Upper lobe of left lung (tissue), 6 donors: ENCODE data around the gene ATIC. TPM values are rescaled to one million over a fixed set of nuclear protein-coding genes. Genes with fewer than 3 reads are reported as not detected.

ENCODE experiments used
- ATAC-seq, 2 donors: fragments of 200-7000 bp; cut with Tn5 transposase; one replicate each; pipeline ENCODE4 v1.9.1; 2022; ENCODE audit warnings: mild to moderate bottlenecking in 2 of 2, moderate library complexity in 2 of 2; ENCODE audit not compliant: low FRiP score in 2 of 2
- DNase-seq, 2 donors: peaks; one replicate each; pipeline ENCODE4 v3.0.0-alpha.2; 2019 to 2020
- H3K27ac ChIP-seq, 4 donors: fragments of 200-600 bp; sonication (generic); one replicate each; pipeline ENCODE4 v1.5.1; 2016 to 2019
- H3K27me3 ChIP-seq, 4 donors: fragments of 200-600 bp; sonication (generic); one replicate each; pipeline ENCODE4 v1.5.1; 2017 to 2019
- H3K36me3 ChIP-seq, 4 donors: fragments of 200-600 bp; sonication (generic); one replicate each; pipeline ENCODE4 v1.5.1; 2016 to 2019
- H3K4me1 ChIP-seq, 4 donors: fragments of 200-600 bp; sonication (generic); one replicate each; pipeline ENCODE4 v1.5.1; 2018 to 2019
- H3K4me3 ChIP-seq, 4 donors: fragments of 200-600 bp; sonication (generic); one replicate each; pipeline ENCODE4 v1.5.1; 2017 to 2019; ENCODE audit warnings: mild to moderate bottlenecking in 2 of 4, moderate library complexity in 1 of 4
- H3K9me3 ChIP-seq, 4 donors: fragments of 200-600 bp; sonication (generic); one replicate each; pipeline ENCODE4 v1.5.1; 2018 to 2019
- CTCF ChIP-seq, 6 experiments: fragments of 450-650 bp in 4 of 6; fragments of 200-600 bp in 2 of 6; sonication (generic) in 2 of 6; IDR thresholded peaks; one replicate each; pipeline ENCODE4 v1.5.1; 2016 to 2019; ENCODE audit warnings: antibody characterized with exemption in 6 of 6
- EP300 ChIP-seq, 4 donors: sonication (generic); formaldehyde crosslinking; IDR thresholded peaks; one replicate each; pipeline ENCODE4 v1.5.1; 2017; ENCODE audit warnings: antibody characterized with exemption in 4 of 4, control low read depth in 2 of 4
- POLR2A ChIP-seq, 4 donors: fragments of 450-650 bp; IDR thresholded peaks; one replicate each; pipeline ENCODE4 v1.5.1; 2016 to 2017; ENCODE audit warnings: antibody characterized with exemption in 4 of 4, mild to moderate bottlenecking in 2 of 4
- POLR2AphosphoS5 ChIP-seq, 2 donors: sonication (generic); formaldehyde crosslinking; IDR thresholded peaks; one replicate each; pipeline ENCODE4 v1.5.1; 2017; ENCODE audit warnings: antibody characterized with exemption in 2 of 2
- WGBS, 2 donors: methylation state at CpG; one replicate each; pipeline ENCODE4 v1.1.5; 2017 to 2018; 5-methylcytosine and 5-hydroxymethylcytosine counted together
- total RNA-seq, 6 donors: library from RNA; depleted of rRNA in 4 of 6; stranded (reverse); fragments of >200 nt in 4 of 6; gene quantifications; one replicate each; pipeline versions ENCODE4 v1.1.0 to v1.2.1, GENCODE V29; 2016 to 2021
- donor health status: DM: no; HTN: no; CAD: no; lungs with moderate emphysema.
- donor health status: DM: no; HTN: yes; CAD: no; lungs with severe emphysema.

ATIC gene
- total RNA-seq, 6 donors from 2014 or later, result 25.1 to 69.2 (median 56.6) TPM

GRCh38 chr2:215392687-215393270 lies 80.9 kb downstream of the ATIC start:
- DNase-seq (no peak), ATAC-seq (no peak)
- Histone ChIP-seq H3K27me3 (no peaks in the 10 kb centered on the region), H3K4me3 (no peak overlapping the region), H3K4me1 (peaks cover 0 to 11% (median 5%) of the 10 kb centered on the region in 4 donors), H3K36me3 (peaks cover 5 to 59% (median 9%) of the 10 kb centered on the region in 4 donors), H3K27ac (no peak overlapping the region), H3K9me3 (no peaks in the 10 kb centered on the region)
- TF ChIP-seq POLR2A (IDR thresholded peaks at IDR 0.05) (no peak), CTCF (IDR thresholded peaks at IDR 0.05) (no peak), POLR2AphosphoS5 (IDR thresholded peaks at IDR 0.05) (no peak), EP300 (IDR thresholded peaks at IDR 0.05) (no peak)
- 92 to 96% methylated on average over 12 of the region's 12 CpGs for WGBS, 2 donors

- Histone ChIP-seq H3K4me1 (peaks cover 0 to 14% (median 8%) of the 10 kb centered on the region in 4 donors), H3K27me3 (no peaks in the 10 kb centered on the region), H3K4me3 (no peak overlapping the region), H3K36me3 (peaks cover 5 to 56% (median 9%) of the 10 kb centered on the region in 4 donors), H3K9me3 (no peaks in the 10 kb centered on the region), H3K27ac (no peak overlapping the region)
- DNase-seq (no peak), ATAC-seq (no peak)
- no peak for TF ChIP-seq POLR2AphosphoS5 (IDR thresholded peaks at IDR 0.05)
- TF ChIP-seq POLR2A (IDR thresholded peaks at IDR 0.05), result no peak
- no peak for TF ChIP-seq CTCF (IDR thresholded peaks at IDR 0.05)
- TF ChIP-seq EP300 (IDR thresholded peaks at IDR 0.05), result no peak
- WGBS, 2 donors, result 71 to 74% methylated on average over 7 of the region's 7 CpGs
Measured at GRCh38 chr2:215394102-215394805, 82.4 kb downstream of the ATIC start.

GRCh38 chr2:215395687-215396460 lies 84.0 kb downstream of the ATIC start:
- peaks cover 0 to 14% (median 8%) of the 10 kb centered on the region in 4 donors for H3K4me1 ChIP-seq
- H3K4me3 ChIP-seq, result no peak overlapping the region
- H3K27ac ChIP-seq, result no peak overlapping the region
- no peak for ATAC-seq
- H3K27me3 ChIP-seq, result no peaks in the 10 kb centered on the region
- H3K9me3 ChIP-seq, result no peaks in the 10 kb centered on the region
- no peak for DNase-seq
- TF ChIP-seq POLR2A (IDR thresholded peaks at IDR 0.05) (no peak), POLR2AphosphoS5 (IDR thresholded peaks at IDR 0.05) (no peak), EP300 (IDR thresholded peaks at IDR 0.05) (no peak), CTCF (IDR thresholded peaks at IDR 0.05) (no peak)
- H3K36me3 ChIP-seq, result peaks cover 5 to 43% (median 9%) of the 10 kb centered on the region in 4 donors
- 68 to 69% methylated on average over 5 of the region's 5 CpGs for WGBS, 2 donors

GRCh38 chr2:215396595-215397313 lies 84.9 kb downstream of the ATIC start:
- Histone ChIP-seq H3K27me3 (no peaks in the 10 kb centered on the region), H3K4me3 (no peak overlapping the region), H3K9me3 (no peaks in the 10 kb centered on the region), H3K27ac (no peak overlapping the region), H3K36me3 (peaks cover 5 to 39% (median 9%) of the 10 kb centered on the region in 4 donors), H3K4me1 (peaks cover 0 to 14% (median 8%) of the 10 kb centered on the region in 4 donors)
- WGBS, 2 donors, result 27 to 40% methylated on average over 2 of the region's 2 CpGs
- ATAC-seq (peak; percentile 46 to 83), DNase-seq (no peak)
- no peak for TF ChIP-seq POLR2A (IDR thresholded peaks at IDR 0.05)
- no peak for TF ChIP-seq CTCF (IDR thresholded peaks at IDR 0.05)
- TF ChIP-seq EP300 (IDR thresholded peaks at IDR 0.05), result no peak
- no peak for TF ChIP-seq POLR2AphosphoS5 (IDR thresholded peaks at IDR 0.05)
